ENCODE measurements around the gene PNPLA1.

The PNPLA1 gene

DNA sequence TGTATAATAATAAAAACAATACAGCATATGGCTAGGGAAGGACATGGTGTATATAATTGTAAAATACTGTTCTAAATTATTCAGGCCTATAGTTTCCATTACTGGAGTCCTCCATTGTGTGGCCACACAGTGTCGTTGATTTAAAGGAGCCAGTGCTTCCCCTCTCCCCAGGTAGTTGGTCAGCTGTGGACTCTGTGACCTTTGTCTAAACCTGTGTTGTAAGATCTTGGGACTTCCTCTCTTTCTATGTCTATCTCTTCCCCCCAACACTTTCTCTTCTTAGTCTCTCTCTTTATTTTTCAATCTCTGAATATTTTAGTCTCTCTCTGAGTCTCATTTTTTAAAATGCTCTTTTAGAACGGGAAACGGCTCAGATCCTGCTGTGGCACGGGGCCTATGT lies 37.7 kb upstream of the PNPLA1 start:
- Histone ChIP-seq H3K4me3 (ENCODE audit: low read depth, low read length) (no peak overlapping the region), H3K27ac (ENCODE audit: low read depth, low read length) (no peak overlapping the region), H3K79me2 (ENCODE audit: control insufficient read depth, insufficient read depth, low read length, unreplicated experiment) (no peaks in the 10 kb centered on the region), H3K4me1 (ENCODE audit: control insufficient read depth, insufficient read depth, low read length, unreplicated experiment) (no peaks in the 10 kb centered on the region), H3K27me3 (ENCODE audit: insufficient read depth, low read length) (no peaks in the 10 kb centered on the region), H2AFZ (ENCODE audit: low read length, unreplicated experiment) (no peak overlapping the region), H3K36me3 (ENCODE audit: insufficient read depth, low read length) (peaks cover under 1% of the 10 kb centered on the region; the same call in 1 of the 2 replicates)

DNA sequence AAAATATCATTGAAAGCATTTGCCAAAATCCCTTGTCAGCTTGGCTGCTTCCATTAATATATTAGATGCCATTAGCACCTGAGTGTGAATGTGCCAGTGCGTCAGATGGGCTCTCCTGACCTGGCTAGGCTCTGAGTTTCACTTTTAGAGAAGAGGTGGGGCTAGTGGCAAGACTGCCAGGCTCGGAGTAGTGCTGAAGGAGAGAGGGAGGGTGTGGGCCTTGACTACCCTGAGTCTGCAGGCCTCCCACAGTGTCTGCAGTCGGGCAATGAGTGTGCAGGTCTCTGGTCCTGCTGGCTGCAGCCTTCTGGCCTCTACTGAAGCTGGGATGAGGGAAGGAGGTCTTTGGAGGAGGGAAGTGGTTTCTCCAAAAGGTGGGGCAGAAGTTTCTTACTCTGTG lies 34.6 kb upstream of the PNPLA1 start:
- Histone ChIP-seq H3K4me3 (ENCODE audit: low read depth, low read length) (no peak overlapping the region), H3K79me2 (ENCODE audit: control insufficient read depth, insufficient read depth, low read length, unreplicated experiment) (no peaks in the 10 kb centered on the region), H3K36me3 (ENCODE audit: insufficient read depth, low read length) (no peaks in the 10 kb centered on the region)

DNA sequence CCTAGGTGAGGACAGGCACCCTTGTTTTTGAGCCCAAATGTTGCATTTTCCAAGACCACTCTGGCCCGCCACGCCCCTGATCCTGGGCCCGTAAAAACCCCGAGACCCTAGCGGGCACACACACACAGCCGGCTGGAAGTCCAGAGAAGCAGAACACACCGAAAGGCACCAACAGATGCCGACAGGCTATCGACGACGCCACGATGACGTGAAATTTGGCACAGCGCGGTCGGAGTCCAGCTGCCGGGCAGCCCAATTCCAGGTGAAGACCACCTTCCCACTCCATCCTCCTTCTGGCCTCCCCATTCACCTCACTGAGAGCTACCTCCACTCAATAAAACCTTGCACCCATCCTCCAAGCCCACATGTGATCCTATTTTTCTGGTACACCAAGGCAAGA lies 34.0 kb upstream of the PNPLA1 start:
- H3K36me3 ChIP-seq (ENCODE audit: insufficient read depth, low read length), result no peaks in the 10 kb centered on the region
- H3K4me1 ChIP-seq (ENCODE audit: control insufficient read depth, insufficient read depth, low read length, unreplicated experiment), result no peaks in the 10 kb centered on the region
- no peaks in the 10 kb centered on the region for H3K79me2 ChIP-seq (ENCODE audit: control insufficient read depth, insufficient read depth, low read length, unreplicated experiment)
- no peaks in the 10 kb centered on the region for H3K27me3 ChIP-seq (ENCODE audit: insufficient read depth, low read length)
- H3K4me3 ChIP-seq (ENCODE audit: low read depth, low read length), result no peak overlapping the region
- H3K27ac ChIP-seq (ENCODE audit: low read depth, low read length), result no peak overlapping the region
- no peak overlapping the region for H2AFZ ChIP-seq (ENCODE audit: low read length, unreplicated experiment)

More for the DNA sequence above, 34.6 kb upstream of the PNPLA1 start:
- no peaks in the 10 kb centered on the region for H3K4me1 ChIP-seq (ENCODE audit: control insufficient read depth, insufficient read depth, low read length, unreplicated experiment)
- H3K27ac ChIP-seq (ENCODE audit: low read depth, low read length), result no peak overlapping the region
- no peak overlapping the region for H2AFZ ChIP-seq (ENCODE audit: low read length, unreplicated experiment)
- no peaks in the 10 kb centered on the region for H3K27me3 ChIP-seq (ENCODE audit: insufficient read depth, low read length)

DNA sequence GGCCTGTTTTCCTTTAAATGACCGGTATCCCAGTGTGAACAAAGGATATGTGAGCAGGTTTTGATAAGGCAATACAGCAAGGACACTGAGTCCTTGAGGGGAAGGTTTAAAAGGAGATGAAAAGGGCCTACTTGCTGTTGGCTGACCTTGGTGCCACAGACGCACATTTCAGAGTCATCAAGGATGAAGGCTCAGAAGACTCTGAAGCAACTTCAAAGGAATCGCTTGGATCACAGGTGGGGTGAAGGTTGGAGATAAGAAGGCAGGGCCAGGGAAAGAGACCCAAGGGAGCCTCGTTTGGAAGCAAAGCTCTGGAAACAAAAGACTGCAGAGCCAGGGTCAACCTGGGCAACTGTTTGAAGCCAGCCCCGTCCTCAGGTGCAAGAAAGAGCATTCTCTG lies 30.1 kb upstream of the PNPLA1 start:
- Histone ChIP-seq H3K27ac (ENCODE audit: low read depth, low read length) (no peak overlapping the region), H3K79me2 (ENCODE audit: control insufficient read depth, insufficient read depth, low read length, unreplicated experiment) (no peaks in the 10 kb centered on the region), H3K36me3 (ENCODE audit: insufficient read depth, low read length) (no peaks in the 10 kb centered on the region), H3K27me3 (ENCODE audit: insufficient read depth, low read length) (no peaks in the 10 kb centered on the region), H3K4me1 (ENCODE audit: control insufficient read depth, insufficient read depth, low read length, unreplicated experiment) (no peaks in the 10 kb centered on the region), H3K4me3 (ENCODE audit: low read depth, low read length) (no peak overlapping the region), H2AFZ (ENCODE audit: low read length, unreplicated experiment) (no peak overlapping the region)

GRCh38 chr6:36241728-36242127 lies 28.1 kb upstream of the PNPLA1 start:
- Histone ChIP-seq H3K36me3 (ENCODE audit: insufficient read depth, low read length) (no peaks in the 10 kb centered on the region), H3K27me3 (ENCODE audit: insufficient read depth, low read length) (no peaks in the 10 kb centered on the region), H3K4me1 (ENCODE audit: control insufficient read depth, insufficient read depth, low read length, unreplicated experiment) (no peaks in the 10 kb centered on the region), H3K27ac (ENCODE audit: low read depth, low read length) (no peak overlapping the region), H3K79me2 (ENCODE audit: control insufficient read depth, insufficient read depth, low read length, unreplicated experiment) (no peaks in the 10 kb centered on the region), H2AFZ (ENCODE audit: low read length, unreplicated experiment) (no peak overlapping the region), H3K4me3 (ENCODE audit: low read depth, low read length) (no peak overlapping the region)

DNA sequence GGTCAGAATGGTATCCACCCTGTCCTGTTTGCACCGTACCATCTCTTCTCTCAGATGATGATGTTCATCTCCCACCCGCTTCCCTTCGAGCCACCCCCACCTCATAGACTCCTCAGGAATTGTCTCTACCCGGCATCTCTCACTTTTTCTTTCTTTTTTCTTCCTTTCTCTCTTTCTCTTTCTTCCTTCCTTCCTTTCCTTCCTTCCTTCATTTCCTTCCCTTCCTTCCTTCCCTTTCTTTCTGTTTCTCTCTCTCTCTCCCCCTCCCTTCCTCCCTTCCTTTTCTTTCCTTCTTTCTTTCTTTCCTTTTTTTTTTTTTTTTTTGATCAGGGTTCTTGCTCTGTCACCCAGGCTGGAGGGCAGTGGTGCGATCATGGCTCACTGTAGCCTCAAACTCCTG lies 27.7 kb upstream of the PNPLA1 start:
- H3K27me3 ChIP-seq (ENCODE audit: insufficient read depth, low read length), result no peaks in the 10 kb centered on the region
- no peak overlapping the region for H3K4me3 ChIP-seq (ENCODE audit: low read depth, low read length)
- no peaks in the 10 kb centered on the region for H3K36me3 ChIP-seq (ENCODE audit: insufficient read depth, low read length)
- no peaks in the 10 kb centered on the region for H3K79me2 ChIP-seq (ENCODE audit: control insufficient read depth, insufficient read depth, low read length, unreplicated experiment)
- H3K4me1 ChIP-seq (ENCODE audit: control insufficient read depth, insufficient read depth, low read length, unreplicated experiment), result peaks cover 2% of the 10 kb centered on the region
- no peak overlapping the region for H3K27ac ChIP-seq (ENCODE audit: low read depth, low read length)
- H2AFZ ChIP-seq (ENCODE audit: low read length, unreplicated experiment), result no peak overlapping the region

- H2AFZ ChIP-seq (ENCODE audit: low read length, unreplicated experiment), result no peak overlapping the region
- H3K27ac ChIP-seq (ENCODE audit: low read depth, low read length), result no peak overlapping the region
- no peaks in the 10 kb centered on the region for H3K27me3 ChIP-seq (ENCODE audit: insufficient read depth, low read length)
- H3K79me2 ChIP-seq (ENCODE audit: control insufficient read depth, insufficient read depth, low read length, unreplicated experiment), result no peaks in the 10 kb centered on the region
- H3K4me1 ChIP-seq (ENCODE audit: control insufficient read depth, insufficient read depth, low read length, unreplicated experiment), result peaks cover 6% of the 10 kb centered on the region
- H3K36me3 ChIP-seq (ENCODE audit: insufficient read depth, low read length), result no peaks in the 10 kb centered on the region
- no peak overlapping the region for H3K4me3 ChIP-seq (ENCODE audit: low read depth, low read length)
Observed at GRCh38 chr6:36242626-36243025, 27.2 kb upstream of the PNPLA1 start.

DNA sequence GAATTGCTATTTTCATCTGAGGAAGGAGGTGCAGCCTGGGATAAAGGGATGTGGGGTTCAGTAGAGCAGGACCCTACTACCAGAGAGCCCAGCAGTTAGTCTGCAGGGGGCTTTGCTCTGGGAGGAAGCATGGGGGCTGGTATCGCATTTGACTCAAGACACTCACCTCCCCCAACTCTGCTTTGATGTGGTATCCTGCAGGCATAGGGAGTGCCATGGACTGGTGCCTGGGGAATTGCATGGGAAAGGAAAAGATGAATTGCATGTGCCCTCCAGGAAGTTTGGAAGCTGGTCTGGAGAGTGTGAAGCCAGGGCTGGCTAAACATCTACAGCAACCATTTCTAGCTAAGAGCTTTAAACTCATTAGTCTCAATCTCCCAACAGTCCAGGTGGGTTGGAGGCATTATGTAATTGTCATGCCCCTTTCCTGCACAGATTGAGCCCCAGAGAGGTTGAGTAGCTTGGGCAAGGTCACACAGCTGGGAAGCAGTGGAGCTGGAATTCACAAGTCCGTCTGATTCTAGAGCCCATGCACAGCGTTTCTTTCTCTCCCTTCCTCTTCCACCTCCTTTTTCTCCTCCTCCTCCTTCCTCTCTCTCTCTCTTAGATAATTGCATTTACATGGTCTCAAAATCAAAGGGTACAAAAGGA lies 26.2 kb upstream of the PNPLA1 start:
- peaks cover 17% of the 10 kb centered on the region for H3K4me1 ChIP-seq (ENCODE audit: control insufficient read depth, insufficient read depth, low read length, unreplicated experiment)
- H3K27me3 ChIP-seq (ENCODE audit: insufficient read depth, low read length), result no peaks in the 10 kb centered on the region
- H3K4me3 ChIP-seq (ENCODE audit: low read depth, low read length), result no peak overlapping the region
- H3K36me3 ChIP-seq (ENCODE audit: insufficient read depth, low read length), result no peaks in the 10 kb centered on the region
- no peak overlapping the region for H3K27ac ChIP-seq (ENCODE audit: low read depth, low read length)
- no peaks in the 10 kb centered on the region for H3K79me2 ChIP-seq (ENCODE audit: control insufficient read depth, insufficient read depth, low read length, unreplicated experiment)
- no peak overlapping the region for H2AFZ ChIP-seq (ENCODE audit: low read length, unreplicated experiment)

- Histone ChIP-seq H3K4me1 (ENCODE audit: control insufficient read depth, insufficient read depth, low read length, unreplicated experiment) (peaks cover 28% of the 10 kb centered on the region), H3K27ac (ENCODE audit: low read depth, low read length) (no peak overlapping the region), H3K79me2 (ENCODE audit: control insufficient read depth, insufficient read depth, low read length, unreplicated experiment) (no peaks in the 10 kb centered on the region), H2AFZ (ENCODE audit: low read length, unreplicated experiment) (no peak overlapping the region), H3K27me3 (ENCODE audit: insufficient read depth, low read length) (no peaks in the 10 kb centered on the region), H3K4me3 (ENCODE audit: low read depth, low read length) (no peak overlapping the region), H3K36me3 (ENCODE audit: insufficient read depth, low read length) (no peaks in the 10 kb centered on the region)
Observed at GRCh38 chr6:36244641-36245280, 25.1 kb upstream of the PNPLA1 start.

DNA sequence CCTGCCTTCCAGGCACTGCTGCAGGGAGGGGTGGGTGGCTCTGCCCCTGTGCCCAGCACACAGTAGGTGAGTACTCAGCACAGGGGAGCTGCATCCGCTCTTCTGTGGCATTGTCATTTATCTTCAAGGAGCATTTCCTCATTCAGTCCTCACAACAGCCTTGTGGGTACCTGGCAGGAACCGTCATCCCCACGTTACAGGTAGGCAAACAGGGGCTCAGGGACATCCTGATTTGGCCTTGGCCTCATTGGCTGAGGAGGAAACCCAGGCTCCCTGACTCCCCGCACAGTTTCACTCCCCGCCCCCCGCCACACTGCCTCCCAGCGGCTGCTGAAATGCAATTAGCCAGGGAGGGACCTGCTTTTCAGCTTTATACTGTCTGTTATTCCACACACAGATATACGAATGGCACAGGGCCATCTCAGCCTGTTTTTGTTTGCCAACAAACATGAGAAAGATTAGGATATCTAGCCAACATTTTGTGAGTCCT lies 24.2 kb upstream of the PNPLA1 start:
- Histone ChIP-seq H3K27ac (ENCODE audit: low read depth, low read length) (no peak overlapping the region), H3K27me3 (ENCODE audit: insufficient read depth, low read length) (no peaks in the 10 kb centered on the region), H3K4me1 (ENCODE audit: control insufficient read depth, insufficient read depth, low read length, unreplicated experiment) (peaks cover 33% of the 10 kb centered on the region), H2AFZ (ENCODE audit: low read length, unreplicated experiment) (no peak overlapping the region), H3K79me2 (ENCODE audit: control insufficient read depth, insufficient read depth, low read length, unreplicated experiment) (no peaks in the 10 kb centered on the region), H3K36me3 (ENCODE audit: insufficient read depth, low read length) (no peaks in the 10 kb centered on the region), H3K4me3 (ENCODE audit: low read depth, low read length) (no peak overlapping the region)

All from ACC112 (cell line).